CD4-positive, alpha-beta memory T cell (primary cell): ENCODE data around the gene SETD2. TPM values are rescaled to one million over a fixed set of nuclear protein-coding genes. Genes with fewer than 3 reads are reported as not detected.
"Not testable (repeated sequence)": the region's sequence is repeated elsewhere in the genome, so short reads cannot be mapped to it uniquely, and the experiment has no call there.

Source experiments
- CTCF ChIA-PET: fragments of 350-600 bp; sonication (Branson Sonifier 250); formaldehyde crosslinking; loops from one replicate; lab custom pipeline; 2021; ENCODE audit warnings: inconsistent platforms; ENCODE audit not compliant: partially characterized antibody; lab: Charles Lee
- POLR2A ChIA-PET: fragments of 350-600 bp; sonication (Branson Sonifier 250); formaldehyde crosslinking; loops from one replicate; lab custom pipeline; 2021; ENCODE audit not compliant: partially characterized antibody; lab: Charles Lee
- DNase-seq, 5 donors: peaks; one replicate each; pipeline versions ENCODE4 v3.0.0 to v3.0.0-alpha.2; 2020 to 2022; ENCODE audit warnings: mixed read lengths in 1 of 5
- H3K27ac ChIP-seq: one replicate; pipeline ENCODE4 v1.7.0; 2013; ENCODE audit warnings: low read depth, low read length
- H3K27me3 ChIP-seq: 2 replicates; pipeline ENCODE4 v1.7.0; 2013; ENCODE audit warnings: mild to moderate bottlenecking, low read length, moderate library complexity; ENCODE audit not compliant: insufficient read depth
- H3K36me3 ChIP-seq: 2 replicates; pipeline ENCODE4 v1.7.0; 2013; ENCODE audit warnings: mild to moderate bottlenecking, low read length, moderate library complexity; ENCODE audit not compliant: insufficient read depth
- H3K4me1 ChIP-seq: 2 replicates; pipeline ENCODE4 v1.7.0; 2013; ENCODE audit warnings: mild to moderate bottlenecking, low read length, moderate library complexity; ENCODE audit not compliant: insufficient read depth
- H3K4me3 ChIP-seq, 2 donors: one replicate each; pipeline ENCODE4 v1.7.0; 2013; ENCODE audit warnings: low read length in 2 of 2, mild to moderate bottlenecking in 1 of 2
- H3K9me3 ChIP-seq, 2 donors: one replicate each; pipeline ENCODE4 v1.7.0; 2013; ENCODE audit warnings: low read length in 2 of 2, control low read depth in 1 of 2; ENCODE audit not compliant: control insufficient read depth in 1 of 2
- H3K27ac Mint-ChIP-seq, 7 donors: one replicate each; pipeline ENCODE4 v1.8.0; 2020 to 2021; ENCODE audit warnings: mixed read lengths in 7 of 7, mild to moderate bottlenecking in 6 of 7, inconsistent platforms in 3 of 7, moderate library complexity in 3 of 7
- H3K27me3 Mint-ChIP-seq, 2 donors: one replicate each; pipeline ENCODE4 v1.8.0; 2020 to 2021; ENCODE audit warnings: mixed read lengths in 2 of 2
- H3K36me3 Mint-ChIP-seq, 2 donors: one replicate each; pipeline ENCODE4 v1.8.0; 2020 to 2021; ENCODE audit warnings: mixed read lengths in 2 of 2, inconsistent platforms in 1 of 2, mild to moderate bottlenecking in 1 of 2
- H3K4me1 Mint-ChIP-seq, 4 donors: one replicate each; pipeline ENCODE4 v1.8.0; 2020 to 2021; ENCODE audit warnings: mixed read lengths in 4 of 4, mild to moderate bottlenecking in 1 of 4
- H3K4me3 Mint-ChIP-seq, 8 donors: one replicate each; pipeline ENCODE4 v1.8.0; 2020 to 2021; ENCODE audit warnings: mixed read lengths in 8 of 8, mild to moderate bottlenecking in 7 of 8, moderate library complexity in 6 of 8, inconsistent platforms in 3 of 8
- H3K9me3 Mint-ChIP-seq, 8 donors: one replicate each; pipeline ENCODE4 v1.8.0; 2020 to 2021; ENCODE audit warnings: mixed read lengths in 8 of 8, mild to moderate bottlenecking in 5 of 8, inconsistent platforms in 3 of 8, moderate library complexity in 1 of 8
- intact Hi-C: fragments of 100-400 bp; cut with micrococcal nuclease; formaldehyde crosslinking; loops from one replicate; pipeline ENCODE4 v1.15.1; 2023
- polyA plus RNA-seq, 2 donors: library from polyadenylated mRNA; unstranded; fragments of 300-500 nt; fragmentation: Illumina TruSeq; gene quantifications; one replicate each; pipeline ENCODE4 v1.2.3, GENCODE V29; 2021
- total RNA-seq, 2 experiments: library from RNA; stranded (reverse); gene quantifications; one replicate each; pipeline ENCODE4 v1.2.3, GENCODE V29; 2021

The SETD2 gene
- total and polyA plus RNA-seq, 4 experiments from 2014 or later: 3.4 to 74.1 (median 50.0) TPM

- Histone ChIP-seq H3K27ac (no peak overlapping the region), H3K36me3 (no peaks in the 10 kb centered on the region), H3K4me1 (peaks cover 71% of the 10 kb centered on the region), H3K9me3 (no peaks in the 10 kb centered on the region), H3K27me3 (no peaks in the 10 kb centered on the region), H3K4me3 (no peak overlapping the region)
- ChIA-PET CTCF (interaction anchor here (2.0 kb wide), 1 partner anchor 13 kb away, joined by 5 read pairs; the partner anchor contains the start of gene SETD2), POLR2A (interaction anchor here (1.9 to 3.7 kb wide), 2 partner anchors 10 to 12 kb away, joined by 6 to 18 read pairs; partner anchors contain the start of gene SETD2)
- intact Hi-C loops: no loop called here
- Mint-ChIP-seq H3K27ac (peak overlapping the region in 2 of 7 donors; percentile 43 to 47), H3K4me3 (peak overlapping the region in 2 of 8 donors; percentile 27 to 60), H3K27me3 (no peaks in the 10 kb centered on the region), H3K9me3 (no peaks in the 10 kb centered on the region), H3K36me3 (peaks cover 0 to 4% of the 10 kb centered on the region in 2 donors), H3K4me1 (peaks cover 47 to 78% (median 63%) of the 10 kb centered on the region in 4 donors)
- no peak for DNase-seq
These were observed 12.1 kb downstream of the SETD2 start for GRCh38 chr3:47151836-47152235.

- no peaks in the 10 kb centered on the region for H3K36me3 ChIP-seq
- CTCF ChIA-PET: interaction anchor here (0.6 to 1.1 kb wide), 2 partner anchors 16 to 246 kb away, joined by 3 read pairs; no protein-coding TSS in a partner anchor
- no peak for DNase-seq
- no peaks in the 10 kb centered on the region for H3K9me3 ChIP-seq
- peak overlapping the region in 4 of 8 donors; percentile 7 to 71 (median 33) for H3K4me3 Mint-ChIP-seq
- H3K36me3 Mint-ChIP-seq: peaks cover 0 to 3% of the 10 kb centered on the region in 2 donors
- no peak overlapping the region for H3K27ac ChIP-seq
- no peaks in the 10 kb centered on the region for H3K27me3 ChIP-seq
- peaks cover 69% of the 10 kb centered on the region for H3K4me1 ChIP-seq
- peak overlapping the region in 4 of 7 donors; percentile 14 to 59 (median 32) for H3K27ac Mint-ChIP-seq
- no peaks in the 10 kb centered on the region for H3K27me3 Mint-ChIP-seq
- H3K4me1 Mint-ChIP-seq: peaks cover 38 to 77% (median 58%) of the 10 kb centered on the region in 4 donors
- POLR2A ChIA-PET: interaction anchor here (0.7 to 0.8 kb wide), 2 partner anchors 8 to 14 kb away, joined by 3 read pairs; no protein-coding TSS in a partner anchor
- no peak overlapping the region for H3K4me3 ChIP-seq
- intact Hi-C loops: no loop called here
- no peaks in the 10 kb centered on the region for H3K9me3 Mint-ChIP-seq
These were observed 14.5 kb downstream of the SETD2 start for GRCh38 chr3:47149339-47149933.

- Mint-ChIP-seq H3K27ac (peak overlapping the region in 1 of 7 donors; percentile 25), H3K9me3 (no peaks in the 10 kb centered on the region), H3K27me3 (no peaks in the 10 kb centered on the region), H3K4me3 (peak overlapping the region in 1 of 8 donors; percentile 34), H3K36me3 (no peaks in the 10 kb centered on the region), H3K4me1 (peaks cover 38 to 77% (median 56%) of the 10 kb centered on the region in 4 donors)
- no peak for DNase-seq
- H3K4me1 ChIP-seq: peaks cover 58% of the 10 kb centered on the region
- no peak overlapping the region for H3K4me3 ChIP-seq
- intact Hi-C loops: no loop called here
- no peaks in the 10 kb centered on the region for H3K9me3 ChIP-seq
- no peak overlapping the region for H3K27ac ChIP-seq
- ChIA-PET POLR2A (no interaction called here), CTCF (interaction anchor here (2.0 kb wide), 1 partner anchor 15 kb away, joined by 6 read pairs; no protein-coding TSS in a partner anchor)
- no peaks in the 10 kb centered on the region for H3K36me3 ChIP-seq
- H3K27me3 ChIP-seq: no peaks in the 10 kb centered on the region
These were observed 18.6 kb downstream of the SETD2 start for GRCh38 chr3:47145272-47145671.

- peaks cover 43% of the 10 kb centered on the region for H3K4me1 ChIP-seq
- no peaks in the 10 kb centered on the region for H3K36me3 ChIP-seq
- no peak for DNase-seq
- Mint-ChIP-seq H3K27ac (no peak overlapping the region), H3K4me1 (peaks cover 36 to 76% (median 58%) of the 10 kb centered on the region in 4 donors), H3K36me3 (peaks cover 0 to 4% of the 10 kb centered on the region in 2 donors), H3K4me3 (peak overlapping the region in 2 of 8 donors; percentile 29 to 39), H3K9me3 (no peaks in the 10 kb centered on the region), H3K27me3 (no peaks in the 10 kb centered on the region)
- no peak overlapping the region for H3K27ac ChIP-seq
- H3K27me3 ChIP-seq: no peaks in the 10 kb centered on the region
- H3K9me3 ChIP-seq: no peaks in the 10 kb centered on the region
- H3K4me3 ChIP-seq: no peak overlapping the region
- intact Hi-C loops: no loop called here
- ChIA-PET CTCF (no interaction called here), POLR2A (interaction anchor here (1.3 kb wide), 1 partner anchor 21 kb away, joined by 4 read pairs; the partner anchor contains the start of gene SETD2)
These were observed 20.8 kb downstream of the SETD2 start for GRCh38 chr3:47143068-47143467.

- H3K27ac ChIP-seq, DNase-seq, H3K9me3 Mint-ChIP-seq, H3K4me3 ChIP-seq, H3K9me3 ChIP-seq, H3K27ac Mint-ChIP-seq, H3K27me3 ChIP-seq, H3K27me3 Mint-ChIP-seq, intact Hi-C loops, H3K36me3 Mint-ChIP-seq, H3K36me3 ChIP-seq: not testable (repeated sequence)
- H3K4me1 Mint-ChIP-seq: peaks cover 36 to 72% (median 56%) of the 10 kb centered on the region in 4 donors
- ChIA-PET CTCF (interaction anchor here (2.7 kb wide), 1 partner anchor 22 kb away, joined by 15 read pairs; the partner anchor contains the start of gene SETD2), POLR2A (interaction anchor here (1.3 kb wide), 1 partner anchor 21 kb away, joined by 4 read pairs; the partner anchor contains the start of gene SETD2)
- H3K4me3 Mint-ChIP-seq: peak overlapping the region in 2 of 8 donors; percentile 26 to 38
- peaks cover 43% of the 10 kb centered on the region for H3K4me1 ChIP-seq
These were observed 21.4 kb downstream of the SETD2 start for GRCh38 chr3:47142536-47142935.

- peaks cover 42 to 72% (median 57%) of the 10 kb centered on the region in 4 donors for H3K4me1 Mint-ChIP-seq
These were observed 22.9 kb downstream of the SETD2 start for GRCh38 chr3:47140973-47141461.

GRCh38 chr3:47140553-47140952 is 23.4 kb downstream of the SETD2 start:
- H3K4me1 ChIP-seq: peaks cover 44% of the 10 kb centered on the region
- H3K36me3 ChIP-seq, intact Hi-C loops, DNase-seq, H3K27ac ChIP-seq, H3K4me3 ChIP-seq, H3K9me3 ChIP-seq, H3K36me3 Mint-ChIP-seq, H3K27me3 ChIP-seq, H3K9me3 Mint-ChIP-seq, H3K27me3 Mint-ChIP-seq: not testable (repeated sequence)
- CTCF ChIA-PET: interaction anchor here (0.9 to 2.7 kb wide), 3 partner anchors 22 to 275 kb away, joined by 3 to 15 read pairs (median 3); partner anchors contain the start of gene SETD2
- POLR2A ChIA-PET: interaction anchor here (0.9 to 2.3 kb wide), 4 partner anchors 9 to 184 kb away, joined by 3 to 28 read pairs (median 3); partner anchors contain the start of genes KIF9, KLHL18 and SETD2
- H3K4me3 Mint-ChIP-seq: peak overlapping the region in 1 of 8 donors; percentile 10
- H3K27ac Mint-ChIP-seq: peak overlapping the region in 1 of 7 donors; percentile 70
- peaks cover 45 to 73% (median 59%) of the 10 kb centered on the region in 4 donors for H3K4me1 Mint-ChIP-seq

More at GRCh38 chr3:47140973-47141461, 22.9 kb downstream of the SETD2 start:
- H3K9me3 ChIP-seq, H3K4me3 ChIP-seq, H3K27ac ChIP-seq, H3K27me3 ChIP-seq, H3K36me3 Mint-ChIP-seq, H3K36me3 ChIP-seq, H3K27me3 Mint-ChIP-seq, intact Hi-C loops, H3K9me3 Mint-ChIP-seq: not testable (repeated sequence)
- ChIA-PET CTCF (interaction anchor here (0.9 to 2.7 kb wide), 2 partner anchors 23 to 275 kb away, joined by 3 to 15 read pairs; partner anchors contain the start of gene SETD2), POLR2A (interaction anchor here (1.0 to 2.3 kb wide), 5 partner anchors 9 to 183 kb away, joined by 3 to 28 read pairs (median 4); partner anchors contain the start of gene SETD2)
- peak in 4 of 5 donors; percentile 21 to 51 (median 40) for DNase-seq
- H3K4me1 ChIP-seq: peaks cover 44% of the 10 kb centered on the region
- peak overlapping the region in 7 of 8 donors; percentile 42 to 76 (median 64) for H3K4me3 Mint-ChIP-seq
- H3K27ac Mint-ChIP-seq: peak overlapping the region; percentile 15 to 92 (median 70)
